ENCODE measurements around the gene CAPN1. TPM values are rescaled to one million over a fixed set of nuclear protein-coding genes. Genes with fewer than 3 reads are reported as not detected.
"Not testable (repeated sequence)": the region's sequence is repeated elsewhere in the genome, so short reads cannot be mapped to it uniquely, and the experiment has no call there.

CAPN1 gene
- total RNA-seq, 2 experiments from 2014 or later: 103 to 125 TPM

GRCh38 chr11:65141896-65142494 lies 39.7 kb upstream of the CAPN1 start:
- intact Hi-C loops (cut with DNase I, micrococcal nuclease): no loop called here
- Mint-ChIP-seq H3K27me3 (no peaks in the 10 kb centered on the region), H3K4me3 (no peak overlapping the region), H3K9me3 (ENCODE audit: low read depth) (no peaks in the 10 kb centered on the region), H3K27ac (no peak overlapping the region), H3K4me1 (no peaks in the 10 kb centered on the region), H3K36me3 (ENCODE audit: low read depth) (no peaks in the 10 kb centered on the region)
- ChIA-PET CTCF (no interaction called here), POLR2A (no interaction called here)
- ATAC-seq (no peak), DNase-seq (no peak)

GRCh38 chr11:65147352-65148075 lies 34.2 kb upstream of the CAPN1 start:
- ATAC-seq (no peak), DNase-seq (no peak)
- H3K4me1 Mint-ChIP-seq: peaks cover 6% of the 10 kb centered on the region
- H3K27ac Mint-ChIP-seq: no peak overlapping the region
- intact Hi-C loops (cut with DNase I, micrococcal nuclease): no loop called here
- H3K4me3 Mint-ChIP-seq: no peak overlapping the region
- CTCF ChIA-PET: interaction anchor here (0.5 to 1.1 kb wide), 4 partner anchors 10 to 699 kb away, joined by 3 to 4 read pairs (median 3); no protein-coding TSS in a partner anchor
- no peaks in the 10 kb centered on the region for H3K36me3 Mint-ChIP-seq (ENCODE audit: low read depth)
- no peaks in the 10 kb centered on the region for H3K27me3 Mint-ChIP-seq
- POLR2A ChIA-PET: no interaction called here
- no peaks in the 10 kb centered on the region for H3K9me3 Mint-ChIP-seq (ENCODE audit: low read depth)

GRCh38 chr11:65148657-65149056 lies 33.1 kb upstream of the CAPN1 start:
- H3K4me3 Mint-ChIP-seq: no peak overlapping the region
- DNase-seq: no peak
- H3K9me3 Mint-ChIP-seq (ENCODE audit: low read depth): no peaks in the 10 kb centered on the region
- no peak for ATAC-seq
- ChIA-PET CTCF (interaction anchor here (1.1 kb wide), 1 partner anchor 25 kb away, joined by 3 read pairs; no protein-coding TSS in a partner anchor), POLR2A (interaction anchor here (0.7 kb wide), 2 partner anchors 55 to 96 kb away, joined by 3 to 4 read pairs; no protein-coding TSS in a partner anchor)
- H3K27me3 Mint-ChIP-seq: no peaks in the 10 kb centered on the region
- H3K27ac Mint-ChIP-seq: no peak overlapping the region
- intact Hi-C loops (cut with DNase I, micrococcal nuclease): no loop called here
- H3K4me1 Mint-ChIP-seq: peaks cover 6% of the 10 kb centered on the region
- no peaks in the 10 kb centered on the region for H3K36me3 Mint-ChIP-seq (ENCODE audit: low read depth)

GRCh38 chr11:65150131-65150508 lies 31.6 kb upstream of the CAPN1 start:
- CTCF ChIA-PET: interaction anchor here (1.1 kb wide), 1 partner anchor 75 kb away, joined by 3 read pairs; no protein-coding TSS in a partner anchor
- POLR2A ChIA-PET; H3K4me1 Mint-ChIP-seq; H3K27ac Mint-ChIP-seq; H3K27me3 Mint-ChIP-seq; intact Hi-C loops (cut with DNase I, micrococcal nuclease); DNase-seq; H3K4me3 Mint-ChIP-seq; ATAC-seq; H3K36me3 Mint-ChIP-seq (ENCODE audit: low read depth); H3K9me3 Mint-ChIP-seq (ENCODE audit: low read depth): not testable (repeated sequence)

DNA sequence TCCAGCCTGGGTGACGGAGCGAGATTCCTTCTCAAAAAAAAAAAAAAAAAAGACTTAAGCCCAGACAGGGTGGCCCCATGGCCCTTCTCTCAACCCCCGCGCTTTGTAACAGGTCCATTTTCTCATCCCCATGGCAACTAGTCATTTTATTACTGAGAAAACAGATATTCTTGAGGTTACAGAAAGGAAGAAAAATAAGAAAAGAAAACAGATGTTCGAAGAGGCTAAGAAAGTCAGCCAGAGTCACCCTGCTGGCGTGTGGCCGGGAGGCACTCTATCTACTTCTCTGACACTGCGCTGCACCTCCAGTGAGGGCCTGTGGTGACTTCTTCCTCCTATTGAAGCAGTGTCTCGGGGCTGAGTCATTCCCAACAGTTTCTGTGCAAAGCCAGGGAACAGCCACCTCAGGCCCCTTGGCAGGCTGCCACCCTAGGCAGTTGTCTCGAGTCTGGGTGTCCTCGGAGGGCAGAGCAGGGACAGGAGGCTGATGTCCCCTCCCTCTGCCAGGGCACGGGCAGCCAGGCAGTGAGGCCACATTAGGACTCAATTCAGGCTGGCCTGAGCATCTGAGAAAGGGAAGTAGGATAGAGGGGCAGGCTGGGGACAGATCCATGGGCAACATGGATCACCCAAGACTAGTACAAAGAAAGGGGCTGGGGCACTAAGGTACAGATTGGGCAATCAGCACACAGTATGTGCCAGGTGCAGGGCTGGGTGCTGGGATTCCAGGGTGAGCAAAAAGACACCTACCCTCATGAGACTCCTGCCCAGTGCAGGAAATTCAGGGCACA lies 31.0 kb upstream of the CAPN1 start:
- Mint-ChIP-seq H3K36me3 (ENCODE audit: low read depth) (no peaks in the 10 kb centered on the region), H3K27me3 (no peaks in the 10 kb centered on the region), H3K9me3 (ENCODE audit: low read depth) (no peaks in the 10 kb centered on the region), H3K4me3 (no peak overlapping the region), H3K27ac (no peak overlapping the region), H3K4me1 (peaks cover 6% of the 10 kb centered on the region)
- ChIA-PET CTCF (no interaction called here), POLR2A (no interaction called here)
- peak; percentile 69 for DNase-seq
- ATAC-seq: peak; percentile 95
- intact Hi-C loops (cut with DNase I, micrococcal nuclease): no loop called here

DNA sequence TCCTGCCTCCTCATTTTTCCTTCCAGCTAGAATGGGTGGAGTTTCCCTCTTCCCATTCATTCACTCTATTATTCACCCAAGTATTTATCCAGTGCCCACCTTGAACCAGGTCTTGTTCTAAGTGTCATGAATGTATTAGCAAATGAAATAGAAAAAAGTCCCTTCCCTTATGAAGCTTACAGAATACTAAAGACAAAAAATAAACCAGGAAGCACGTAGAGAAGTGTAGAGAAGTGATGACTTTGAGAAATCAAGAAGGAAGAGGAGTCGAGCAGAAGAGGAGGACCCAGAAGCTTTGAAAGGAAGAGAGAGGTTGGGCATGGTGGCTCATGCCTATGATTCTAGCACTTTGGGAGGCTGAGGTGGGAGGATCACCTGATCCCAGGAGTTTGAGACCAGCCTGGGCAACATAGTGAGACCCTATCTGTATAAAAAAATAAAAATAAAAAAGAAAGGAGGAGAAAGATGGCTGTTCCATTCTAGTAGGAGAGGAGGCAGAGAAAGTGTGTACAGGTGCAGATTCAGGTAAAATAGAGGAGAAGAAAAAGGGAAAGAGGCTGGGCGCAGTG lies 30.3 kb upstream of the CAPN1 start:
- Mint-ChIP-seq H3K4me1 (peaks cover 6% of the 10 kb centered on the region), H3K27me3 (no peaks in the 10 kb centered on the region), H3K9me3 (ENCODE audit: low read depth) (no peaks in the 10 kb centered on the region), H3K36me3 (ENCODE audit: low read depth) (no peaks in the 10 kb centered on the region), H3K4me3 (no peak overlapping the region), H3K27ac (no peak overlapping the region)
- CTCF ChIA-PET: interaction anchor here (0.5 kb wide), 1 partner anchor 284 kb away, joined by 3 read pairs; no protein-coding TSS in a partner anchor
- DNase-seq (no peak), ATAC-seq (no peak)
- POLR2A ChIA-PET: no interaction called here
- intact Hi-C loops (cut with DNase I, micrococcal nuclease): no loop called here

GRCh38 chr11:65152122-65152521 lies 29.6 kb upstream of the CAPN1 start:
- DNase-seq (no peak), ATAC-seq (no peak)
- Mint-ChIP-seq H3K4me3 (no peak overlapping the region), H3K27me3 (no peaks in the 10 kb centered on the region), H3K36me3 (ENCODE audit: low read depth) (no peaks in the 10 kb centered on the region), H3K9me3 (ENCODE audit: low read depth) (no peaks in the 10 kb centered on the region), H3K27ac (no peak overlapping the region), H3K4me1 (peaks cover 6% of the 10 kb centered on the region)
- POLR2A ChIA-PET: no interaction called here
- CTCF ChIA-PET: interaction anchor here (0.6 kb wide), 2 partner anchors 45 to 85 kb away, joined by 3 to 6 read pairs; no protein-coding TSS in a partner anchor
- intact Hi-C loops (cut with DNase I, micrococcal nuclease): no loop called here

DNA sequence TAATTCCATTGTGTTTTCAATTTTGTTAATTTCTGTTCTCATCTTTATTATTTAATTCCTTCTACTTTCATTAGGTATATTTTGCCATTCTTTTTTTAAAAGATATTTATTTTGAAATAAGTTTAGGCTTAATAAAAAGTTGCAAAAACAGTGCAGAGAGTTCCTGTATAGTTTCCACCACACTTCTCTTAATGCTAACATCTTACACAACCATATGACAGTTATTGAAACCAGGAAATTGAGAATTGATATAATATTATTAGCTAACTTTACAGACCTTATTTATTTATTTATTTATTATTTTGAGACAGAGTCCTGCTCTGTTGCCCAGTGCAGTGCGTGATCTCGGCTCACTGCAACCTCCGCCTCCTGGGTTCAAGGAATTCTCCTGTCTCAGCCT lies 25.5 kb upstream of the CAPN1 start:
- DNase-seq: no peak
- H3K27ac Mint-ChIP-seq: no peak overlapping the region
- H3K9me3 Mint-ChIP-seq (ENCODE audit: low read depth): no peaks in the 10 kb centered on the region
- ChIA-PET POLR2A (no interaction called here), CTCF (no interaction called here)
- no peak for ATAC-seq
- no peaks in the 10 kb centered on the region for H3K36me3 Mint-ChIP-seq (ENCODE audit: low read depth)
- no peaks in the 10 kb centered on the region for H3K27me3 Mint-ChIP-seq
- no peaks in the 10 kb centered on the region for H3K4me1 Mint-ChIP-seq
- intact Hi-C loops (cut with DNase I, micrococcal nuclease): no loop called here
- no peak overlapping the region for H3K4me3 Mint-ChIP-seq

DNA sequence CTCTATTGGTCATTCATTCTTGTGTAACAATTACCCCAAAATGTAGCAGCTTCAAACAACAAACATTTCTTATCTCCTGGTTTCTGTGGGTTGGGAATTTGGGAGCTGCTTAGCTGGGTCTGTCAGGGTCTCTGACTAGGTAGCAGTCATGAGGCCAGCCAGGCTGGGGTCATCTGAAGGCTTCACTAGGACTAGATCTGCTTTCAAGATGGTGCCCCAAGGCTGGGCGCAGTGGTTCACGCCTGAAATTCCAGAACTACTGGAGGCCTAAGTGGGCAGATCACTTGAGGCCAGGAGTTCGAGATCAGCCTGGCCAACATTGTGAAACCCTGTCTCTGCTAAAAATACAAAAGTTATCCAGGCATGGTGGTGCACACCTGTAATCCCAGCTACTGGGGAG lies 24.8 kb upstream of the CAPN1 start:
- ChIA-PET CTCF (interaction anchor here (0.7 kb wide), 1 partner anchor 193 kb away, joined by 3 read pairs; no protein-coding TSS in a partner anchor), POLR2A (no interaction called here)
- no peak overlapping the region for H3K27ac Mint-ChIP-seq
- ATAC-seq (no peak), DNase-seq (no peak)
- no peaks in the 10 kb centered on the region for H3K36me3 Mint-ChIP-seq (ENCODE audit: low read depth)
- no peaks in the 10 kb centered on the region for H3K27me3 Mint-ChIP-seq
- no peaks in the 10 kb centered on the region for H3K9me3 Mint-ChIP-seq (ENCODE audit: low read depth)
- H3K4me3 Mint-ChIP-seq: no peak overlapping the region
- intact Hi-C loops (cut with DNase I, micrococcal nuclease): no loop called here
- no peaks in the 10 kb centered on the region for H3K4me1 Mint-ChIP-seq

DNA sequence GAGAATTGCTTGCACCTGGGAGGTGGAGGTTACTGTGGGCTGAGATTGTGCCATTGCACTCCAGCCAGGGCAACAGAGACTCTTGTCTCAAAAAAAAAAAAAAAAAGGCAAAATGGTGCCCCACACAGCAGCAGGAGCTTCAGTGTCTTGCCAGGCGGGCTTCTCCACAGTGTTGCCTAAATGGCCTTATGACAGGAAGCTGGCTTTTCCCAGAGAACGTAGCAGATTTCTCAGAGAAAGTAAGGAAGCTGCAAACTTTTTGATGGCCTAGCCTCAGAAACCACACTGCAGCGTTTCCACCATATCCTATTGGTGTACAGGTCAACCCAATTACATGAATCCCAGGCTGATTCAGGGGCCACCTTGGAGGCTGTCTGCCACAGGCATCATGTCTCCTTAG lies 24.4 kb upstream of the CAPN1 start:
- intact Hi-C loops (cut with DNase I, micrococcal nuclease): no loop called here
- Mint-ChIP-seq H3K27ac (no peak overlapping the region), H3K27me3 (no peaks in the 10 kb centered on the region), H3K9me3 (ENCODE audit: low read depth) (no peaks in the 10 kb centered on the region), H3K36me3 (ENCODE audit: low read depth) (no peaks in the 10 kb centered on the region), H3K4me1 (no peaks in the 10 kb centered on the region), H3K4me3 (no peak overlapping the region)
- ChIA-PET CTCF (interaction anchor here (0.7 kb wide), 1 partner anchor 192 kb away, joined by 3 read pairs; no protein-coding TSS in a partner anchor), POLR2A (interaction anchor here (0.6 kb wide), 1 partner anchor 221 kb away, joined by 7 read pairs; no protein-coding TSS in a partner anchor)
- DNase-seq: no peak
- no peak for ATAC-seq

DNA sequence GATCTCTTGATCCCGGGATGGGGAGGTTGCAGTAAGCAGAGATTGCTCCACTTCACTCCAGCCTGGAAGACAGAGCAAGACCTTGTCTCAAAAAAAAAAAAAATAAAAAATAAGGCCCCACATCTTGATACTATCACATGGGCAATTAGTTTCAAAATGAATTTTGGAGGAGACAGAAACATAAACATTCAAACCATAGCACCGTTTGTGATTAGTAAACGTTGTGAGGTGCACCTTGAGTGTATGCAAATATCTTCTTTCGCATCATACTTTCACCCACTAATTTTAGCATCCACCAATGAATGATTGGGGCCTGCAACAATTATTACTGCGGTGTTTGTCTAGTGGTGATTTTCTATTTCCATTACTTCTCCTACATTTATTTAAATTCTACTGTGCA lies 22.7 kb upstream of the CAPN1 start:
- Mint-ChIP-seq H3K4me1 (no peaks in the 10 kb centered on the region), H3K9me3 (ENCODE audit: low read depth) (no peaks in the 10 kb centered on the region), H3K27me3 (no peaks in the 10 kb centered on the region), H3K4me3 (no peak overlapping the region), H3K27ac (no peak overlapping the region), H3K36me3 (ENCODE audit: low read depth) (no peaks in the 10 kb centered on the region)
- no peak for ATAC-seq
- ChIA-PET POLR2A (interaction anchor here (0.6 kb wide), 2 partner anchors 19 to 215 kb away, joined by 6 to 7 read pairs; no protein-coding TSS in a partner anchor), CTCF (no interaction called here)
- DNase-seq: no peak
- intact Hi-C loops (cut with DNase I, micrococcal nuclease): no loop called here
